B cell (primary cell): ENCODE results near the gene ZCCHC3. TPM values are rescaled to one million over a fixed set of nuclear protein-coding genes. Genes with fewer than 3 reads are reported as not detected.

Experiments used
- ATAC-seq: fragments of 200-7000 bp; cut with Tn5 transposase; one replicate; pipeline ENCODE4 v1.10.0; 2021; ENCODE audit warnings: low read depth, mild to moderate bottlenecking, moderate number of reproducible peaks, moderate library complexity
- CTCF ChIA-PET: fragments of 350-600 bp; sonication (Branson Sonifier 250); formaldehyde crosslinking; loops from one replicate; lab custom pipeline; 2021; ENCODE audit warnings: antibody characterized with exemption, inconsistent platforms; lab: Charles Lee
- POLR2A ChIA-PET: fragments of 350-600 bp; sonication (Branson Sonifier 250); formaldehyde crosslinking; loops from one replicate; lab custom pipeline; 2021; ENCODE audit warnings: antibody characterized with exemption; lab: Charles Lee
- DNase-seq: peaks from one replicate; pipeline ENCODE4 v3.0.0; 2013
- H2AFZ ChIP-seq: 2 replicates; pipeline ENCODE4 v1.6.1; 2012; ENCODE audit warnings: mild to moderate bottlenecking, low read depth, low read length; ENCODE audit not compliant: insufficient read depth, poor library complexity, severe bottlenecking
- H3K27ac ChIP-seq, 2 donors: 1 replicate in 1 of 2; 2 replicates in 1 of 2; pipeline ENCODE4 v1.5.1; 2012 to 2013; ENCODE audit warnings: low read length in 2 of 2, mild to moderate bottlenecking in 2 of 2, moderate library complexity in 1 of 2
- H3K27me3 ChIP-seq, 4 experiments: fragments of 200-600 bp in 1 of 4; sonication (generic) in 1 of 4; replicated peaks in 1 of 4; 1 replicate in 2 of 4; 2 replicates in 2 of 4; pipeline versions ENCODE4 v1.6.1 to v1.7.0; 2013 to 2016; ENCODE audit warnings: low read length in 3 of 4, mild to moderate bottlenecking in 2 of 4, mixed read lengths in 1 of 4, moderate library complexity in 1 of 4; ENCODE audit not compliant: insufficient read depth in 4 of 4, control insufficient read depth in 3 of 4; ENCODE audit errors: control extremely low read depth in 1 of 4
- H3K36me3 ChIP-seq, 2 experiments: replicated peaks in 1 of 2; 1 replicate in 1 of 2; 2 replicates in 1 of 2; pipeline versions ENCODE4 v1.6.1 to v1.7.1; 2013; ENCODE audit warnings: low read length in 1 of 2; ENCODE audit not compliant: insufficient read depth in 2 of 2, control insufficient read depth in 1 of 2; ENCODE audit errors: control extremely low read depth in 1 of 2, extremely low read depth in 1 of 2
- H3K4me1 ChIP-seq, 2 donors: fragments of 200-600 bp in 1 of 2; sonication (generic) in 1 of 2; 1 replicate in 1 of 2; 2 replicates in 1 of 2; pipeline versions ENCODE4 v1.5.1 to v1.6.1; 2013 to 2017; ENCODE audit warnings: low read length in 2 of 2; ENCODE audit not compliant: control insufficient read depth in 2 of 2, insufficient read depth in 2 of 2
- H3K4me2 ChIP-seq: replicated peaks from 2 replicates; pipeline ENCODE3; 2012; ENCODE audit warnings: mild to moderate bottlenecking, low read depth, low read length; ENCODE audit not compliant: poor library complexity, severe bottlenecking
- H3K4me3 ChIP-seq, 5 experiments: fragments of 200-600 bp in 1 of 5; sonication (generic) in 1 of 5; 1 replicate in 3 of 5; 2 replicates in 2 of 5; pipeline versions ENCODE4 v1.5.1 to v1.7.0; 2011 to 2016; ENCODE audit warnings: low read length in 4 of 5, mild to moderate bottlenecking in 4 of 5, low read depth in 2 of 5, control low read depth in 1 of 5, moderate library complexity in 1 of 5; ENCODE audit not compliant: insufficient read depth in 1 of 5; ENCODE audit errors: control extremely low read depth in 1 of 5, extremely low read depth in 1 of 5
- H3K79me2 ChIP-seq: fragments of 200-600 bp; sonication (generic); one replicate; pipeline ENCODE4 v1.6.0; 2016; ENCODE audit warnings: low read length; ENCODE audit not compliant: control insufficient read depth, insufficient read depth
- H3K9ac ChIP-seq: fragments of 200-600 bp; sonication (generic); 2 replicates; pipeline ENCODE4 v1.6.1; 2017; ENCODE audit warnings: mild to moderate bottlenecking, low read length, moderate library complexity
- H3K9me3 ChIP-seq, 3 donors: one replicate each; pipeline versions ENCODE4 v1.6.1 to v1.7.1; 2013; ENCODE audit warnings: low read length in 2 of 3; ENCODE audit not compliant: control insufficient read depth in 2 of 3, insufficient read depth in 1 of 3; ENCODE audit errors: control extremely low read depth in 1 of 3
- H4K20me1 ChIP-seq: 2 replicates; pipeline ENCODE4 v1.6.0; 2012; ENCODE audit warnings: mild to moderate bottlenecking, low read length; ENCODE audit not compliant: insufficient read depth, control insufficient read depth, poor library complexity, severe bottlenecking
- H3K27ac Mint-ChIP-seq: one replicate; pipeline ENCODE4 v1.8.0; 2021; ENCODE audit warnings: mixed read lengths
- H3K27me3 Mint-ChIP-seq: one replicate; pipeline ENCODE4 v1.8.0; 2021; ENCODE audit warnings: mixed read lengths
- H3K4me1 Mint-ChIP-seq: one replicate; pipeline ENCODE4 v1.8.0; 2021; ENCODE audit warnings: mixed read lengths
- H3K4me3 Mint-ChIP-seq: one replicate; pipeline ENCODE4 v1.8.0; 2021; ENCODE audit warnings: mixed read lengths
- H3K9me3 Mint-ChIP-seq: one replicate; pipeline ENCODE4 v1.8.0; 2022; ENCODE audit warnings: mixed read lengths; ENCODE audit not compliant: insufficient read depth
- CTCF ChIP-seq: fragments of 200-600 bp; IDR thresholded peaks from one replicate; pipeline ENCODE4 v1.8.0; 2022; ENCODE audit warnings: antibody characterized with exemption, mild to moderate bottlenecking
- EZH2 ChIP-seq: IDR thresholded peaks from 2 replicates; pipeline ENCODE4 v1.6.1; 2012; ENCODE audit warnings: borderline replicate concordance, low read depth, mild to moderate bottlenecking, moderate library complexity, low read length; ENCODE audit not compliant: insufficient read depth, poor library complexity, severe bottlenecking
- WGBS: methylation state at CpG from one replicate; pipeline ENCODE4 v1.1.5; 2013; ENCODE audit warnings: missing lambda C conversion rate; ENCODE audit not compliant: insufficient coverage; 5-methylcytosine and 5-hydroxymethylcytosine counted together
- intact Hi-C: fragments of 100-400 bp; cut with micrococcal nuclease; formaldehyde crosslinking; loops from one replicate; pipeline ENCODE4 v1.10.0; 2022
- polyA plus RNA-seq: library from polyadenylated mRNA; depleted of rRNA; stranded (reverse); fragments of >200 nt; gene quantifications from 2 replicates; pipeline ENCODE4 v1.2.3, GENCODE V29; 2012
- total RNA-seq, 2 donors: library from RNA; stranded (reverse); fragments of 120-200 nt in 1 of 2; gene quantifications; 1 replicate in 1 of 2; 2 replicates in 1 of 2; pipeline versions ENCODE4 v1.2.3 to v1.2.4, GENCODE V29; 2013 to 2022

The ZCCHC3 gene
- total and polyA plus RNA-seq, 2 donors (not counting 1 experiment from before 2014, with no cell fraction given) = 12.8 to 35.7 TPM

GRCh38 chr20:346640-347316 is 49.4 kb downstream of the ZCCHC3 start, which contains the start of gene NRSN2:
Gene NRSN2 (plus strand): TSS chr20:347111. CDS start chr20:349644, 2,533 bp downstream.
- peak; percentile 44 for ATAC-seq
- H3K27ac Mint-ChIP-seq = peak within 1 kb of the TSS; percentile 92
- intact Hi-C loops = loop anchor here (1.0 kb wide), 3 partner anchors 16 to 56 kb away; partner anchors contain the start of genes C20orf96 and SOX12
- TF ChIP-seq EZH2 (no peak), CTCF (no peak)
- H3K27ac ChIP-seq = peak within 1 kb of the TSS; percentile 58 to 74
- 9% methylated on average over 48 of the region's 50 CpGs for WGBS
- ChIA-PET POLR2A (no interaction called here), CTCF (interaction anchor here (0.6 to 7.0 kb wide), 3 partner anchors 8 to 299 kb away, joined by 3 to 47 read pairs (median 6); no protein-coding TSS in a partner anchor)
- peak; percentile 63 for DNase-seq
- no peaks in the 10 kb centered on the region for H3K27me3 ChIP-seq
- no peaks in the 10 kb centered on the region for H3K9me3 ChIP-seq
- no peaks in the 10 kb centered on the region for H3K27me3 Mint-ChIP-seq
- no peaks in the 10 kb centered on the region for H4K20me1 ChIP-seq
- H3K36me3 ChIP-seq = no peaks in the 10 kb centered on the region
- no peaks in the 10 kb centered on the region for H3K9me3 Mint-ChIP-seq
- peaks cover 13% of the 10 kb centered on the region for H3K4me1 Mint-ChIP-seq
- peak within 1 kb of the TSS; percentile 94 for H3K4me2 ChIP-seq
- peak within 1 kb of the TSS; percentile 13 to 92 (median 79) for H3K4me3 ChIP-seq
- peak within 1 kb of the TSS; percentile 97 for H3K4me3 Mint-ChIP-seq
- peaks cover 4% of the 10 kb centered on the region for H3K79me2 ChIP-seq
- H3K9ac ChIP-seq = peak within 1 kb of the TSS; percentile 86
- H2AFZ ChIP-seq = peak within 1 kb of the TSS; percentile 94
- peaks cover 10 to 19% of the 10 kb centered on the region in 2 donors for H3K4me1 ChIP-seq

GRCh38 chr20:347317-347639 is 49.9 kb downstream of the ZCCHC3 start:
- H3K27me3 ChIP-seq = no peaks in the 10 kb centered on the region
- Mint-ChIP-seq H3K4me3 (peak overlapping the region; percentile 97), H3K27ac (no peak overlapping the region), H3K4me1 (peaks cover 13% of the 10 kb centered on the region), H3K27me3 (no peaks in the 10 kb centered on the region), H3K9me3 (no peaks in the 10 kb centered on the region)
- H3K79me2 ChIP-seq = peaks cover 4% of the 10 kb centered on the region
- TF ChIP-seq CTCF = no peak
- no peak for TF ChIP-seq EZH2
- H3K4me3 ChIP-seq = peak overlapping the region in 4 of 5 experiments; percentile 78 to 92 (median 82)
- intact Hi-C loops = loop anchor here (1.0 kb wide), 3 partner anchors 17 to 57 kb away; partner anchors contain the start of genes C20orf96 and SOX12
- peak overlapping the region; percentile 94 for H2AFZ ChIP-seq
- ChIA-PET CTCF (interaction anchor here (0.6 to 7.0 kb wide), 2 partner anchors 16 to 298 kb away, joined by 3 to 47 read pairs; no protein-coding TSS in a partner anchor), POLR2A (no interaction called here)
- H3K9me3 ChIP-seq = no peaks in the 10 kb centered on the region
- peak overlapping the region; percentile 86 for H3K9ac ChIP-seq
- H3K27ac ChIP-seq = peak overlapping the region in 1 of 2 donors; percentile 74
- no peaks in the 10 kb centered on the region for H3K36me3 ChIP-seq
- H3K4me1 ChIP-seq = peaks cover 10 to 19% of the 10 kb centered on the region in 2 donors
- peak overlapping the region; percentile 94 for H3K4me2 ChIP-seq
- DNase-seq (no peak), ATAC-seq (peak; percentile 1)
- 0% methylated on average over 4 of the region's 19 CpGs for WGBS
- no peaks in the 10 kb centered on the region for H4K20me1 ChIP-seq
